Suprapubic skin (tissue), 3 donors: ENCODE data around the gene USP22.

Experiments
- CTCF ChIP-seq, 2 donors: fragments of 200-600 bp in 1 of 2; fragments of 450-650 bp in 1 of 2; sonication (generic) in 1 of 2; IDR thresholded peaks; one replicate each; pipeline ENCODE4 v1.5.1; 2016 to 2019; ENCODE audit warnings: antibody characterized with exemption in 2 of 2, mild to moderate bottlenecking in 1 of 2, moderate library complexity in 1 of 2
- POLR2A ChIP-seq, 2 donors: fragments of 450-650 bp; IDR thresholded peaks; one replicate each; pipeline ENCODE4 v1.6.1; 2017; ENCODE audit warnings: antibody characterized with exemption in 2 of 2, mild to moderate bottlenecking in 2 of 2, moderate library complexity in 2 of 2

- TF ChIP-seq CTCF (IDR thresholded peaks at IDR 0.05) (no peak), POLR2A (IDR thresholded peaks at IDR 0.05) (no peak)
Measured at GRCh38 chr17:20991276-20992037, 51.4 kb downstream of the USP22 start.
